GM20000 (cell line): ENCODE measurements around the gene KCNQ1OT1.

Source experiments
- DNase-seq: peaks from one replicate; pipeline ENCODE4 v3.0.0; 2012; ENCODE audit warnings: low spot score
- CTCF ChIP-seq: IDR thresholded peaks from 2 replicates; pipeline ENCODE4 v1.5.1; 2012; ENCODE audit warnings: mild to moderate bottlenecking, control low read depth; ENCODE audit errors: extremely low read depth, missing control alignments

Gene KCNQ1OT1

GRCh38 chr11:2681408-2682145 is 18.2 kb downstream of the KCNQ1OT1 start:
- DNase-seq = no peak

GRCh38 chr11:2679011-2679676 is 20.6 kb downstream of the KCNQ1OT1 start:
- TF ChIP-seq CTCF = no peak
- DNase-seq = no peak

More at GRCh38 chr11:2681408-2682145, 18.2 kb downstream of the KCNQ1OT1 start:
- TF ChIP-seq CTCF = no peak

- TF ChIP-seq CTCF = no peak
These were observed 21.4 kb downstream of the KCNQ1OT1 start for GRCh38 chr11:2678396-2678795.

GRCh38 chr11:2677127-2677526 is 22.7 kb downstream of the KCNQ1OT1 start:
- peak; percentile 42 for DNase-seq
- no peak for TF ChIP-seq CTCF

More at GRCh38 chr11:2678396-2678795, 21.4 kb downstream of the KCNQ1OT1 start:
- DNase-seq = no peak

GRCh38 chr11:2675540-2675939 is 24.3 kb downstream of the KCNQ1OT1 start:
- DNase-seq = no peak
- no peak for TF ChIP-seq CTCF

- DNase-seq = no peak
- TF ChIP-seq CTCF = no peak
These were observed 25.1 kb downstream of the KCNQ1OT1 start for GRCh38 chr11:2674658-2675131.

- no peak for TF ChIP-seq CTCF
- no peak for DNase-seq
These were observed 25.8 kb downstream of the KCNQ1OT1 start for GRCh38 chr11:2673871-2674471.
